A673 (cell line): ENCODE measurements around the gene TLCD4. TPM values are rescaled to one million over a fixed set of nuclear protein-coding genes. Genes with fewer than 3 reads are reported as not detected.

Experiments used
- BruUV-seq: library from RNA; stranded (reverse); fragments of 400-500 nt; replicated peaks from 2 replicates; lab custom pipeline; 2021; lab: Mats Ljungman, UMichigan
- CTCF ChIA-PET: fragments of 300-600 bp; sonication (Branson Sonifier 250); formaldehyde crosslinking; loops from one replicate; lab custom pipeline; 2022; ENCODE audit warnings: antibody characterized with exemption; lab: Charles Lee
- POLR2A ChIA-PET: fragments of 300-600 bp; sonication (Branson Sonifier 250); formaldehyde crosslinking; loops from one replicate; lab custom pipeline; 2022; ENCODE audit warnings: antibody characterized with exemption; ENCODE audit not compliant: low non-redundant PET; lab: Charles Lee
- DNase-seq: peaks from one replicate; pipeline ENCODE4 v3.0.0-alpha.2; 2015; ENCODE audit warnings: low spot score
- H3K27ac ChIP-seq: fragments of 200-600 bp; sonication (generic); 2 replicates; pipeline ENCODE4 v1.5.1; 2016; ENCODE audit warnings: mixed run types, low read depth, mild to moderate bottlenecking, mixed read lengths, antibody characterized with exemption, low read length; ENCODE audit not compliant: poor library complexity, severe bottlenecking
- H3K27me3 ChIP-seq: fragments of 200-600 bp; sonication (generic); replicated peaks from 2 replicates; pipeline ENCODE4 v1.6.1; 2017; ENCODE audit warnings: mixed run types, low read depth, mild to moderate bottlenecking, mixed read lengths, antibody characterized with exemption, low read length; ENCODE audit not compliant: insufficient read depth, poor library complexity
- H3K36me3 ChIP-seq: fragments of 200-600 bp; sonication (generic); 2 replicates; pipeline ENCODE4 v1.6.1; 2016; ENCODE audit warnings: mixed run types, mild to moderate bottlenecking, mixed read lengths, antibody characterized with exemption, low read length; ENCODE audit not compliant: insufficient read depth, poor library complexity, severe bottlenecking
- H3K4me1 ChIP-seq: fragments of 200-600 bp; sonication (generic); 2 replicates; pipeline ENCODE4 v1.6.1; 2017; ENCODE audit warnings: mixed run types, mild to moderate bottlenecking, mixed read lengths, antibody characterized with exemption, low read length; ENCODE audit not compliant: insufficient read depth, poor library complexity, severe bottlenecking
- H3K4me3 ChIP-seq: fragments of 200-600 bp; sonication (generic); 2 replicates; pipeline ENCODE4 v1.5.1; 2016; ENCODE audit warnings: low read depth, mixed run types, mild to moderate bottlenecking, mixed read lengths, low read length; ENCODE audit not compliant: poor library complexity, severe bottlenecking
- H3K9me3 ChIP-seq: fragments of 200-600 bp; sonication (generic); 2 replicates; pipeline ENCODE4 v1.6.1; 2016; ENCODE audit warnings: mixed run types, low read depth, mild to moderate bottlenecking, mixed read lengths, antibody characterized with exemption, low read length; ENCODE audit not compliant: poor library complexity, severe bottlenecking
- EZH2 ChIP-seq: fragments of 200-600 bp; sonication (generic); IDR thresholded peaks from 2 replicates; pipeline ENCODE4 v1.6.1; 2017; ENCODE audit warnings: borderline replicate concordance, low read depth, mild to moderate bottlenecking, mixed read lengths, antibody characterized with exemption, low read length; ENCODE audit not compliant: poor library complexity, severe bottlenecking
- intact Hi-C: fragments of 100-400 bp; cut with micrococcal nuclease; formaldehyde crosslinking; loops from one replicate; pipeline ENCODE4 v1.10.0; 2022; ENCODE audit not compliant: unreplicated experiment
- total RNA-seq: library from RNA; stranded (reverse); gene quantifications from 2 replicates; pipeline ENCODE4 v1.2.3, GENCODE V29; 2021
- TF ChIP-seq, protein P1 (sequence below): fragments of 300-800, 200-600 bp; sonication (generic); conservative IDR thresholded peaks from 2 replicates; pipeline ENCODE4 v1.5.1; 2017; ENCODE audit warnings: low read depth, mild to moderate bottlenecking, antibody characterized with exemption, low read length, moderate library complexity, mixed read lengths

TLCD4 gene
- total RNA-seq, 1 experiment from 2014 or later, result not detected

DNA sequence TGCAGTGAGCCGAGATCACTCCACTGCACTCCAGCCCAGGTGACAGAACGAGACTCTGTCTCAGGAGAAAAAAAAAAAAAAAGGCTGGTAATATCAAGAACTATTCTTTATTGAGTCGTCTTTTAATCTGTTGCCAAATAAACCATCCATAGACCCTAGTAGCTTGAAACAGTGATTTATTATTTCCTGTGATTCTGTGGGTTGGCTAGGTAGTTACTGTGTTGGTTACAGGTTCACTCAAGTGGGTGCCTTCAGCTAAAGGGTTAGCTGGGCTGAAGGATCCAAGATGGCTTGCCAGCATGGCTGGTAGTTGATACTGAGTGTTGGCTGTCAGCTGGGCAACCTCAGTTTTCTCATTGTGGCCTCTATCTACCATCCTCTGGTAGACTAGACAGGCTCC, 9.2 kb downstream of the TLCD4 start:
- Histone ChIP-seq H3K4me3 (no peak overlapping the region), H3K36me3 (no peaks in the 10 kb centered on the region), H3K9me3 (no peaks in the 10 kb centered on the region), H3K27me3 (no peaks in the 10 kb centered on the region), H3K27ac (no peak overlapping the region), H3K4me1 (no peaks in the 10 kb centered on the region)
- ChIA-PET CTCF (no interaction called here), POLR2A (no interaction called here)
- DNase-seq, result no peak
- intact Hi-C loops, result no loop called here
- TF ChIP-seq, protein P1, sequence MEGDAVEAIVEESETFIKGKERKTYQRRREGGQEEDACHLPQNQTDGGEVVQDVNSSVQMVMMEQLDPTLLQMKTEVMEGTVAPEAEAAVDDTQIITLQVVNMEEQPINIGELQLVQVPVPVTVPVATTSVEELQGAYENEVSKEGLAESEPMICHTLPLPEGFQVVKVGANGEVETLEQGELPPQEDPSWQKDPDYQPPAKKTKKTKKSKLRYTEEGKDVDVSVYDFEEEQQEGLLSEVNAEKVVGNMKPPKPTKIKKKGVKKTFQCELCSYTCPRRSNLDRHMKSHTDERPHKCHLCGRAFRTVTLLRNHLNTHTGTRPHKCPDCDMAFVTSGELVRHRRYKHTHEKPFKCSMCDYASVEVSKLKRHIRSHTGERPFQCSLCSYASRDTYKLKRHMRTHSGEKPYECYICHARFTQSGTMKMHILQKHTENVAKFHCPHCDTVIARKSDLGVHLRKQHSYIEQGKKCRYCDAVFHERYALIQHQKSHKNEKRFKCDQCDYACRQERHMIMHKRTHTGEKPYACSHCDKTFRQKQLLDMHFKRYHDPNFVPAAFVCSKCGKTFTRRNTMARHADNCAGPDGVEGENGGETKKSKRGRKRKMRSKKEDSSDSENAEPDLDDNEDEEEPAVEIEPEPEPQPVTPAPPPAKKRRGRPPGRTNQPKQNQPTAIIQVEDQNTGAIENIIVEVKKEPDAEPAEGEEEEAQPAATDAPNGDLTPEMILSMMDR, result no peak
- TF ChIP-seq EZH2, result no peak
- BruUV-seq, result no TSS peak

GRCh38 chr1:95126846-95127245, 9.7 kb downstream of the TLCD4 start:
- intact Hi-C loops, result no loop called here
- no peaks in the 10 kb centered on the region for H3K9me3 ChIP-seq
- H3K27ac ChIP-seq, result no peak overlapping the region
- POLR2A ChIA-PET, result no interaction called here
- no peaks in the 10 kb centered on the region for H3K36me3 ChIP-seq
- CTCF ChIA-PET, result no interaction called here
- no peaks in the 10 kb centered on the region for H3K4me1 ChIP-seq
- no peak for DNase-seq
- no TSS peak for BruUV-seq
- no peaks in the 10 kb centered on the region for H3K27me3 ChIP-seq
- TF ChIP-seq, protein P1, result no peak
- TF ChIP-seq EZH2, result no peak
- no peak overlapping the region for H3K4me3 ChIP-seq

DNA sequence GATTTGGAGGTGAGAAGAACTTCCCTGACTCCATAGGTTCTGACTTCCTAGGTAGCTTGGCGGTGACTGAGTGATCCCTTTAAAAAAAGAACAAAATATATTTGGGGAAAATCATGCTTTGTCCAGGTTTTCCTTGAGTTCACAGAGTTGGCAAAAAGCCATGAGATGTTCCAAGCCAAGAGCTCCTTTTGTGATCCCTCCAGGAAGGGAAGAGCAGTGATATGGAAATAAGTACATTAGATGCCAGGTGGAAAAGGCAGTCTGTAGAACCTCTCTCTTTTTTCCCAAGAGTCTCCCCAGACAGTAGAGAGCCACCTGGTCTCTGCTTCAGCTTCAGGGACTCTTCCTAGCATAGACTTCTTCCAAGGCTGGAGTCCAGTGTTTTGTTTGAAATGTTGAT, 10.2 kb downstream of the TLCD4 start:
- Histone ChIP-seq H3K9me3 (no peaks in the 10 kb centered on the region), H3K4me1 (no peaks in the 10 kb centered on the region), H3K36me3 (no peaks in the 10 kb centered on the region), H3K4me3 (no peak overlapping the region), H3K27me3 (no peaks in the 10 kb centered on the region), H3K27ac (no peak overlapping the region)
- no TSS peak for BruUV-seq
- CTCF ChIA-PET, result no interaction called here
- no peak for DNase-seq
- POLR2A ChIA-PET, result no interaction called here
- intact Hi-C loops, result no loop called here
- no peak for TF ChIP-seq EZH2
- TF ChIP-seq, protein P1, result no peak
